Calu3 (cell line): ENCODE measurements around the gene TNFRSF21. TPM values are rescaled to one million over a fixed set of nuclear protein-coding genes. Genes with fewer than 3 reads are reported as not detected.

Source experiments
- BruUV-seq: library from RNA; stranded (reverse); fragments of 400-500 nt; replicated peaks from 2 replicates; lab custom pipeline; 2021; lab: Mats Ljungman, UMichigan
- CTCF ChIA-PET: fragments of 300-600 bp; sonication (Branson Sonifier 250); formaldehyde crosslinking; loops from one replicate; lab custom pipeline; 2022; ENCODE audit warnings: antibody characterized with exemption; lab: Charles Lee
- DNase-seq: peaks from one replicate; pipeline ENCODE4 v3.0.0; 2022
- H3K27ac Mint-ChIP-seq: one replicate; pipeline ENCODE4 v1.8.0; 2022; ENCODE audit warnings: mixed read lengths; ENCODE audit not compliant: unreplicated experiment
- H3K27me3 Mint-ChIP-seq: one replicate; pipeline ENCODE4 v1.8.0; 2022; ENCODE audit warnings: mixed read lengths; ENCODE audit not compliant: unreplicated experiment
- H3K36me3 Mint-ChIP-seq: one replicate; pipeline ENCODE4 v1.8.0; 2022; ENCODE audit warnings: mild to moderate bottlenecking, moderate library complexity, mixed read lengths; ENCODE audit not compliant: insufficient read depth, unreplicated experiment
- H3K4me1 Mint-ChIP-seq: one replicate; pipeline ENCODE4 v1.8.0; 2022; ENCODE audit warnings: mild to moderate bottlenecking, low read depth, mixed read lengths; ENCODE audit not compliant: unreplicated experiment
- H3K4me3 Mint-ChIP-seq: one replicate; pipeline ENCODE4 v1.8.0; 2022; ENCODE audit warnings: mild to moderate bottlenecking, low read depth, moderate library complexity, mixed read lengths; ENCODE audit not compliant: unreplicated experiment
- H3K9me3 Mint-ChIP-seq: one replicate; pipeline ENCODE4 v1.8.0; 2022; ENCODE audit warnings: low read depth, mixed read lengths; ENCODE audit not compliant: unreplicated experiment
- intact Hi-C: fragments of 100-400 bp; cut with micrococcal nuclease; formaldehyde crosslinking; loops from one replicate; pipeline ENCODE4 v1.10.0; 2022; ENCODE audit not compliant: unreplicated experiment
- total RNA-seq: library from RNA; stranded (reverse); gene quantifications from 2 replicates; pipeline ENCODE4 v1.2.3, GENCODE V29; 2022
- TF ChIP-seq, protein P1 (sequence below): fragments of 200-600 bp; IDR thresholded peaks from one replicate; pipeline ENCODE4 v1.8.0; 2022; ENCODE audit warnings: antibody characterized with exemption; ENCODE audit not compliant: unreplicated experiment

The TNFRSF21 gene
- total RNA-seq, 1 experiment from 2014 or later = 255 TPM

DNA sequence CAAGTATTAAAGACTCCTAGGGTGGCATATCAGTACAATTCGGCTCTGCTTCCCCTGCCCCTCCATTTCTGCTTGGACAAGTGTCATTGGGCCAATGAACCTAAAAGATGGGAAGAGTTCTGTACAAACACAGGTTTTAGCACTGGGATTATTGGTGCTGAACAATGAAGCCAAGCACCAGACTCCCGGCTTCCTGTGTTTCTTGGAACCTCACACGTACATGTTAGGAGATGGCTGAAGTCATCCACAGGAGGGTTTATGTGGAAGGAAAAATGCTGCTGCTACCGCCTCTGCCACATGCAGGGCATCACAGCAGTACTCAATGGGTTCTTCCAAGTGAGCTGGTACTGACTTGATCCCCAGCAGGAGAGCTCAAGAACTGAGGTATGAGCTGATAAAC lies 49.7 kb downstream of the TNFRSF21 start:
- BruUV-seq = no TSS peak
- Mint-ChIP-seq H3K27me3 (no peaks in the 10 kb centered on the region), H3K36me3 (peaks cover 65% of the 10 kb centered on the region), H3K4me1 (peaks cover 43% of the 10 kb centered on the region), H3K4me3 (no peak overlapping the region), H3K27ac (no peak overlapping the region), H3K9me3 (no peaks in the 10 kb centered on the region)
- no peak for DNase-seq
- intact Hi-C loops = no loop called here
- TF ChIP-seq, protein P1, sequence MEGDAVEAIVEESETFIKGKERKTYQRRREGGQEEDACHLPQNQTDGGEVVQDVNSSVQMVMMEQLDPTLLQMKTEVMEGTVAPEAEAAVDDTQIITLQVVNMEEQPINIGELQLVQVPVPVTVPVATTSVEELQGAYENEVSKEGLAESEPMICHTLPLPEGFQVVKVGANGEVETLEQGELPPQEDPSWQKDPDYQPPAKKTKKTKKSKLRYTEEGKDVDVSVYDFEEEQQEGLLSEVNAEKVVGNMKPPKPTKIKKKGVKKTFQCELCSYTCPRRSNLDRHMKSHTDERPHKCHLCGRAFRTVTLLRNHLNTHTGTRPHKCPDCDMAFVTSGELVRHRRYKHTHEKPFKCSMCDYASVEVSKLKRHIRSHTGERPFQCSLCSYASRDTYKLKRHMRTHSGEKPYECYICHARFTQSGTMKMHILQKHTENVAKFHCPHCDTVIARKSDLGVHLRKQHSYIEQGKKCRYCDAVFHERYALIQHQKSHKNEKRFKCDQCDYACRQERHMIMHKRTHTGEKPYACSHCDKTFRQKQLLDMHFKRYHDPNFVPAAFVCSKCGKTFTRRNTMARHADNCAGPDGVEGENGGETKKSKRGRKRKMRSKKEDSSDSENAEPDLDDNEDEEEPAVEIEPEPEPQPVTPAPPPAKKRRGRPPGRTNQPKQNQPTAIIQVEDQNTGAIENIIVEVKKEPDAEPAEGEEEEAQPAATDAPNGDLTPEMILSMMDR = no peak
- CTCF ChIA-PET = no interaction called here

DNA sequence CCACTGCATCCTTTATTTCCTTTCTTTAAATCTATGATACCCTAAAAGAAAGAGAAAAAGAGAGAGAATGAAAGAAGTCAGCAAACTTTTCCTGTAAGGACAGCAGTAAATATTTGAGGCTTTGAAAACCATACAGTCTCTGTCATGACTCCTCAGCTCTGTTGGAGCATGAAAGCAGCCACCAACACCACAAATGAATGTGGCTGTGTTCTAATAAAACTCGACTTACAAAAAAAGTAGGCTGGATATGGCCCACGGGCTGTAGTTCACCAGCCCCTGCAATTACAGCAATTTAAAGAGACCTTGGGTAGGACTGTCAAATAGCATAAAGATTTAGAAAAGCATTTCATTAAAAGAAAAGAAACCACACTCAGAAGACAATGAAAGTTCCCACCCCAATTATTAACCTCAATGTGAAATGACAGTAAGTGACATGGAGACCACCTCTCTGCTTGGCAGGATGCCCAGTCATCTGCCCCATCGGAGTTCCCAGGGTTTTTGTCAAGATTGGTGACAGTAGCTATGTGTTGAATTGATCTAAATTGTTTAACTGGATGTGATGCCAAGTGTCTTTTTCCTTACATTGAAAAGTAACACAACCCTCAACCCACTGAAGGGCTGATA lies 50.9 kb downstream of the TNFRSF21 start:
- Mint-ChIP-seq H3K27me3 (no peaks in the 10 kb centered on the region), H3K36me3 (peaks cover 74% of the 10 kb centered on the region), H3K4me3 (no peak overlapping the region), H3K4me1 (peaks cover 43% of the 10 kb centered on the region), H3K9me3 (no peaks in the 10 kb centered on the region), H3K27ac (no peak overlapping the region)
- no TSS peak for BruUV-seq
- DNase-seq = no peak
- CTCF ChIA-PET = no interaction called here
- intact Hi-C loops = no loop called here
- TF ChIP-seq, protein P1 = no peak

DNA sequence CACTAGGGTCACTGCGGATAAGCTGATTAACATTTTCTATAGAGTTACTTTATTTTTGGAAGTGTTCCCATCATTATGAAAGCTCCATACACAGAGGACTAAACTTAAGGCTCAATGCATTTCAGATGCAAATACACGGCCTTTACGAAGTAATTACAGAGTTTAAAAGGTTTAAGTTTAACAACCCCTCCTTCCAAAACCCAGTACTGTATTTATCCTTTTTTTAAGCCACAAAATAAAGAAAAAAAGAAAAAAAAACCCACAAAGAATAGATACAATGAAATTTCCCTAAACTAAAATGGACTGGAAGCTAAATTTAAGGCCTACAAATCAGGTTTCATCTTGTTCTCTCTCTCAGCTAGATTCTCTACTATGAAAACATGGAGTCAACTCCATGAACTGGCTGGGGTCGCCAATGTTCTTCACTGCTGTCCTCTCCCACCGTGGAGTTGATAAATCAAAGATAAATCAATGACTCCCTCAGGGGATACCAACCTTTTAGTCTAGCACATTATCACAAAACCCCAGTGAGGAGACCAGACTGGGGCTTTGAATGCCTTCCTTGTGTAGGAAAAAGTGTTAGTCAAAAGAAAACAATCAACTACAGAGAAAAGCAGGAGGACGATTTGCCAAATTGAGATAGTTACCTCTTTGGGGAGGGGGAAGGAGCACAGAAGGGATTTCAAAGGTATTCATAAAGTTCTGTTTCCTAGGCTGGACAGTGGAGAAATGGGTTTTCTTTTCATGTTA lies 52.5 kb downstream of the TNFRSF21 start:
- H3K4me3 Mint-ChIP-seq = no peak overlapping the region
- H3K36me3 Mint-ChIP-seq = peaks cover 73% of the 10 kb centered on the region
- intact Hi-C loops = no loop called here
- TF ChIP-seq, protein P1 = no peak
- peaks cover 27% of the 10 kb centered on the region for H3K4me1 Mint-ChIP-seq
- no peak overlapping the region for H3K27ac Mint-ChIP-seq
- no peaks in the 10 kb centered on the region for H3K9me3 Mint-ChIP-seq
- no peak for DNase-seq
- no peaks in the 10 kb centered on the region for H3K27me3 Mint-ChIP-seq
- CTCF ChIA-PET = no interaction called here
- BruUV-seq = no TSS peak

DNA sequence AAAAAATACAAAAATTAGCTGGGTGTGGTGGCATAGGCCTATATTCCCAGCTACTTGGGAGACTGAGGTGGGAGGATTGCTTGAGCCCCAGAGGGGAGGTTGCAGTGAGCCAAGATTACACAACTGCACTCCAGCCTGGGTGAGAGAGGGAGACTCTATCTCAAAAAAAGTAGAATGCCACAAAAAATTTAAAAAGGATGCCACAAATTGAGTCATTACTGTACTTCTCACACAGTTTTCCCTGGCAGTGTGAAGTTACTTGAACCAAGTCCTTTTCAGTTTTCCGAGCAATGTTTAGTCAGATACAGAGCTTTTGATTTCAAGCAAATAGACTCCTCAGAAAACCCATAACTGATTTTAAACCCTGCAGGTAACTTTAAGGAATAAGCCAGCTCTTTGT lies 53.3 kb downstream of the TNFRSF21 start:
- Mint-ChIP-seq H3K9me3 (no peaks in the 10 kb centered on the region), H3K27me3 (no peaks in the 10 kb centered on the region), H3K4me1 (peaks cover 26% of the 10 kb centered on the region), H3K4me3 (no peak overlapping the region), H3K27ac (no peak overlapping the region), H3K36me3 (peaks cover 71% of the 10 kb centered on the region)
- intact Hi-C loops = no loop called here
- CTCF ChIA-PET = interaction anchor here (1.1 kb wide), 1 partner anchor 9 kb away, joined by 4 read pairs; no protein-coding TSS in a partner anchor
- TF ChIP-seq, protein P1 = no peak
- no peak for DNase-seq
- no TSS peak for BruUV-seq
